SU-DHL-6 (cell line): ENCODE data around the gene SOX13.

Experiments
- H2AFZ ChIP-seq: fragments of 200-600 bp; sonication (generic); 2 replicates; pipeline ENCODE4 v1.6.1; 2014; ENCODE audit warnings: low read depth, mild to moderate bottlenecking, moderate library complexity, mixed read lengths, antibody characterized with exemption, low read length; ENCODE audit not compliant: severe bottlenecking
- H3F3A ChIP-seq: fragments of 200-600 bp; shearing (Covaris generic); 2 replicates; pipeline ENCODE4 v1.6.0; 2016; ENCODE audit warnings: antibody characterized with exemption, mild to moderate bottlenecking; ENCODE audit not compliant: insufficient read depth
- H3K27ac ChIP-seq: fragments of 200-600 bp; sonication (generic); 2 replicates; pipeline ENCODE4 v1.5.1; 2016; ENCODE audit warnings: low read depth, mild to moderate bottlenecking, low read length, moderate library complexity, mixed read lengths
- H3K27me3 ChIP-seq: fragments of 200-600 bp; sonication (generic), shearing (Covaris generic); 2 replicates; pipeline ENCODE4 v1.6.0; 2014; ENCODE audit warnings: mild to moderate bottlenecking, low read length
- H3K36me3 ChIP-seq: fragments of 200-600 bp; sonication (generic); 2 replicates; pipeline ENCODE4 v1.6.1; 2014; ENCODE audit warnings: mild to moderate bottlenecking, low read length, mixed read lengths
- H3K4me2 ChIP-seq: fragments of 300-600, 200-600 bp; shearing (Covaris generic), sonication (generic); 2 replicates; pipeline ENCODE4 v1.6.0; 2014; ENCODE audit warnings: low read length, low read depth, mild to moderate bottlenecking; ENCODE audit not compliant: poor library complexity, severe bottlenecking
- H3K4me3 ChIP-seq: fragments of 200-600 bp; sonication (generic); 2 replicates; pipeline ENCODE4 v1.5.1; 2014; ENCODE audit warnings: antibody characterized with exemption, low read length, mild to moderate bottlenecking, mixed read lengths; ENCODE audit not compliant: insufficient read depth, poor library complexity, severe bottlenecking
- H3K79me2 ChIP-seq: fragments of 200-600 bp; sonication (generic); 2 replicates; pipeline ENCODE4 v1.6.1; 2014; ENCODE audit warnings: mild to moderate bottlenecking, low read length, moderate library complexity; ENCODE audit not compliant: insufficient read depth
- H3K9ac ChIP-seq: fragments of 200-600 bp; sonication (generic); 2 replicates; pipeline ENCODE4 v1.7.0; 2014; ENCODE audit warnings: mild to moderate bottlenecking, low read length
- H3K9me2 ChIP-seq: fragments of 200-600 bp; sonication (generic); replicated peaks from 2 replicates; pipeline ENCODE4 v1.6.1; 2014; ENCODE audit warnings: low read length; ENCODE audit not compliant: insufficient read depth
- H3K9me3 ChIP-seq: fragments of 200-600 bp; sonication (generic); 2 replicates; pipeline ENCODE4 v1.6.1; 2014; ENCODE audit warnings: low read length, mixed read lengths; ENCODE audit not compliant: insufficient read depth
- H4K20me1 ChIP-seq: fragments of 200-600 bp; sonication (generic); 2 replicates; pipeline ENCODE4 v1.6.1; 2014; ENCODE audit warnings: low read depth, mild to moderate bottlenecking, antibody characterized with exemption, low read length, moderate library complexity, mixed read lengths
- CTCF ChIP-seq: fragments of 200-600 bp; sonication (generic); IDR thresholded peaks from one replicate; pipeline ENCODE4 v1.5.1; 2017; ENCODE audit warnings: antibody characterized with exemption, mild to moderate bottlenecking, low read length, moderate library complexity; ENCODE audit not compliant: insufficient read depth, poor library complexity, severe bottlenecking
- EZH2phosphoT487 ChIP-seq: fragments of 200-600 bp; sonication (generic), shearing (Covaris generic); conservative IDR thresholded peaks from 2 replicates; pipeline ENCODE4 v1.6.1; 2018; ENCODE audit warnings: mild to moderate bottlenecking, antibody characterized with exemption, low read length, moderate library complexity, mixed read lengths

SOX13 gene

GRCh38 chr1:204051258-204051657 is 21.7 kb upstream of the SOX13 start:
- H3K79me2 ChIP-seq, result no peaks in the 10 kb centered on the region
- H3K9ac ChIP-seq, result no peak overlapping the region
- H3K9me3 ChIP-seq, result no peaks in the 10 kb centered on the region
- TF ChIP-seq EZH2phosphoT487, result no peak
- no peak for TF ChIP-seq CTCF
- no peaks in the 10 kb centered on the region for H3K27me3 ChIP-seq
- H2AFZ ChIP-seq, result no peak overlapping the region
- no peak overlapping the region for H3K4me3 ChIP-seq
- H3K4me2 ChIP-seq, result no peak overlapping the region
- no peaks in the 10 kb centered on the region for H3K36me3 ChIP-seq
- no peaks in the 10 kb centered on the region for H3F3A ChIP-seq
- no peak overlapping the region for H3K27ac ChIP-seq
- H3K9me2 ChIP-seq, result no peaks in the 10 kb centered on the region
- no peaks in the 10 kb centered on the region for H4K20me1 ChIP-seq

GRCh38 chr1:204051718-204052117 is 21.2 kb upstream of the SOX13 start:
- no peaks in the 10 kb centered on the region for H3K9me3 ChIP-seq
- H3K79me2 ChIP-seq, result no peaks in the 10 kb centered on the region

GRCh38 chr1:204053893-204054292 is 19.0 kb upstream of the SOX13 start:
- H3K36me3 ChIP-seq, result no peaks in the 10 kb centered on the region
- H3K9me2 ChIP-seq, result no peaks in the 10 kb centered on the region
- no peaks in the 10 kb centered on the region for H3F3A ChIP-seq
- no peaks in the 10 kb centered on the region for H3K27me3 ChIP-seq
- H3K27ac ChIP-seq, result no peak overlapping the region
- H2AFZ ChIP-seq, result no peak overlapping the region
- H3K4me3 ChIP-seq, result no peak overlapping the region
- H3K79me2 ChIP-seq, result no peaks in the 10 kb centered on the region
- TF ChIP-seq CTCF (no peak), EZH2phosphoT487 (no peak)
- H3K4me2 ChIP-seq, result no peak overlapping the region
- no peaks in the 10 kb centered on the region for H4K20me1 ChIP-seq
- no peaks in the 10 kb centered on the region for H3K9me3 ChIP-seq
- H3K9ac ChIP-seq, result no peak overlapping the region

More at GRCh38 chr1:204051718-204052117, 21.2 kb upstream of the SOX13 start:
- Histone ChIP-seq H3K27ac (no peak overlapping the region), H4K20me1 (no peaks in the 10 kb centered on the region), H3K4me2 (no peak overlapping the region), H3K36me3 (no peaks in the 10 kb centered on the region), H3K4me3 (no peak overlapping the region), H2AFZ (no peak overlapping the region), H3K9me2 (no peaks in the 10 kb centered on the region), H3F3A (no peaks in the 10 kb centered on the region), H3K27me3 (no peaks in the 10 kb centered on the region), H3K9ac (no peak overlapping the region)
- TF ChIP-seq CTCF, result no peak
- TF ChIP-seq EZH2phosphoT487, result no peak
